Measurements from ENCODE around the gene UACA.
"Not testable (repeated sequence)": the region's sequence is repeated elsewhere in the genome, so short reads cannot be mapped to it uniquely, and the experiment has no call there.

UACA gene

GRCh38 chr15:70763120-70763949 is at the start of gene UACA:
Gene UACA (minus strand): TSS chr15:70763558. CDS start chr15:70763407, 151 bp downstream.
- no peak for TF ChIP-seq CTCF (conservative IDR thresholded peaks at IDR 0.05; ENCODE audit: low read depth, low read length)

GRCh38 chr15:70812827-70813364 is 49.5 kb upstream of the UACA start:
- no peak overlapping the region for H3K4me3 ChIP-seq (ENCODE audit: low read length)
- TF ChIP-seq CTCF (conservative IDR thresholded peaks at IDR 0.05; ENCODE audit: low read depth, low read length), result no peak
- no peak for DNase-seq (ENCODE audit: low read depth)

More at GRCh38 chr15:70763120-70763949, at the start of gene UACA:
- peak within 1 kb of the TSS; percentile 92 for H3K4me3 ChIP-seq (ENCODE audit: low read length)
- peak; percentile 91 for DNase-seq (ENCODE audit: low read depth)

- no peak for TF ChIP-seq CTCF (conservative IDR thresholded peaks at IDR 0.05; ENCODE audit: low read depth, low read length)
- no peak for DNase-seq (ENCODE audit: low read depth)
- H3K4me3 ChIP-seq (ENCODE audit: low read length), result no peak overlapping the region
Observed at GRCh38 chr15:70810916-70811578, 47.7 kb upstream of the UACA start.

GRCh38 chr15:70806992-70807712 is 43.8 kb upstream of the UACA start:
- no peak for DNase-seq (ENCODE audit: low read depth)
- TF ChIP-seq CTCF (conservative IDR thresholded peaks at IDR 0.05; ENCODE audit: low read depth, low read length), result no peak
- no peak overlapping the region for H3K4me3 ChIP-seq (ENCODE audit: low read length)

GRCh38 chr15:70804388-70804787 is 41.0 kb upstream of the UACA start:
- not testable (repeated sequence) for H3K4me3 ChIP-seq (ENCODE audit: low read length)

GRCh38 chr15:70802629-70803028 is 39.3 kb upstream of the UACA start:
- no peak for TF ChIP-seq CTCF (conservative IDR thresholded peaks at IDR 0.05; ENCODE audit: low read depth, low read length)
- H3K4me3 ChIP-seq (ENCODE audit: low read length), result no peak overlapping the region
- no peak for DNase-seq (ENCODE audit: low read depth)

More at GRCh38 chr15:70804388-70804787, 41.0 kb upstream of the UACA start:
- DNase-seq (ENCODE audit: low read depth), result not testable (repeated sequence)

GRCh38 chr15:70801109-70801508 is 37.8 kb upstream of the UACA start:
- no peak for DNase-seq (ENCODE audit: low read depth)
- H3K4me3 ChIP-seq (ENCODE audit: low read length), result no peak overlapping the region
- no peak for TF ChIP-seq CTCF (conservative IDR thresholded peaks at IDR 0.05; ENCODE audit: low read depth, low read length)
